Endothelial cell of umbilical vein (primary cell): ENCODE data around the gene DDX59. TPM values are rescaled to one million over a fixed set of nuclear protein-coding genes. Genes with fewer than 3 reads are reported as not detected.

Experiments used
- BruUV-seq: library from RNA; stranded (reverse); fragments of 400-500 nt; replicated peaks from 2 replicates; lab custom pipeline; 2021; lab: Mats Ljungman, UMichigan
- CTCF ChIA-PET: fragments of 300-600, 350-600 bp; sonication (Branson Sonifier 250); formaldehyde crosslinking; loops from one replicate; lab custom pipeline; 2021; ENCODE audit warnings: antibody characterized with exemption, inconsistent platforms; lab: Charles Lee
- POLR2A ChIA-PET: fragments of 300-600, 350-600 bp; sonication (Branson Sonifier 250); formaldehyde crosslinking; loops from one replicate; lab custom pipeline; 2021; ENCODE audit warnings: antibody characterized with exemption, inconsistent platforms; lab: Charles Lee
- DNase-seq: peaks from one replicate; pipeline ENCODE4 v3.0.0-alpha.2; 2011; ENCODE audit warnings: low read depth, low spot score
- FAIRE-seq: peaks from 2 replicates; lab custom pipeline; 2011; peaks lifted over from hg19 to GRCh38; lab: Jason Lieb, UNC
- H2AFZ ChIP-seq: 2 replicates; pipeline ENCODE4 v1.6.0; 2012; ENCODE audit warnings: low read depth, low read length, control low read depth, inconsistent platforms
- H3K27ac ChIP-seq: 2 replicates; pipeline ENCODE4 v1.5.1; 2011; ENCODE audit warnings: low read depth, mild to moderate bottlenecking, control low read depth, low read length, moderate library complexity; ENCODE audit not compliant: insufficient read depth
- H3K27me3 ChIP-seq, 2 experiments: 2 replicates each; pipeline versions ENCODE4 v1.6.0 to v1.6.1; 2011; ENCODE audit warnings: low read length in 2 of 2, mixed read lengths in 1 of 2; ENCODE audit not compliant: control insufficient read depth in 2 of 2, insufficient read depth in 2 of 2
- H3K36me3 ChIP-seq, 2 experiments: 2 replicates in 1 of 2; 3 replicates in 1 of 2; pipeline ENCODE4 v1.5.1; 2011; ENCODE audit warnings: low read length in 2 of 2, mild to moderate bottlenecking in 1 of 2, moderate library complexity in 1 of 2; ENCODE audit not compliant: control insufficient read depth in 2 of 2, insufficient read depth in 2 of 2; ENCODE audit errors: extremely low read depth in 1 of 2
- H3K4me1 ChIP-seq: 3 replicates; pipeline ENCODE4 v1.5.1; 2011; ENCODE audit warnings: mild to moderate bottlenecking, low read length; ENCODE audit not compliant: control insufficient read depth, insufficient read depth; ENCODE audit errors: extremely low read depth
- H3K4me2 ChIP-seq: 2 replicates; pipeline ENCODE4 v1.6.1; 2011; ENCODE audit warnings: low read length, control low read depth, mixed read lengths; ENCODE audit not compliant: insufficient read depth
- H3K4me3 ChIP-seq, 3 experiments: fragments of 200-600 bp in 1 of 3; sonication (generic), shearing (Covaris generic) in 1 of 3; replicated peaks in 1 of 3; 2 replicates each; pipeline ENCODE4 v1.5.1; 2011 to 2016; ENCODE audit warnings: control low read depth in 3 of 3, low read length in 3 of 3, mild to moderate bottlenecking in 2 of 3, inconsistent platforms in 1 of 3, low read depth in 1 of 3, moderate library complexity in 1 of 3; ENCODE audit not compliant: insufficient read depth in 1 of 3
- H3K79me2 ChIP-seq: 2 replicates; pipeline ENCODE4 v1.6.0; 2012; ENCODE audit warnings: low read length, inconsistent platforms; ENCODE audit not compliant: control insufficient read depth, insufficient read depth
- H3K9ac ChIP-seq: replicated peaks from 2 replicates; pipeline ENCODE3; 2011; ENCODE audit warnings: low read length, control low read depth; ENCODE audit not compliant: insufficient read depth; ENCODE audit errors: extremely low read depth
- H3K9me1 ChIP-seq: replicated peaks from 3 replicates; pipeline ENCODE4 v1.6.0; 2011; ENCODE audit warnings: mild to moderate bottlenecking, low read length; ENCODE audit not compliant: control insufficient read depth, insufficient read depth; ENCODE audit errors: extremely low read depth
- H3K9me3 ChIP-seq: replicated peaks from 2 replicates; pipeline ENCODE4 v1.5.1; 2012; ENCODE audit warnings: low read length, inconsistent platforms; ENCODE audit not compliant: control insufficient read depth, insufficient read depth
- H4K20me1 ChIP-seq: replicated peaks from 2 replicates; pipeline ENCODE3; 2011; ENCODE audit warnings: mild to moderate bottlenecking, low read length; ENCODE audit not compliant: control insufficient read depth, insufficient read depth; ENCODE audit errors: extremely low read depth
- CTCF ChIP-seq, 2 donors: IDR thresholded peaks; 1 replicate in 1 of 2; 2 replicates in 1 of 2; pipeline ENCODE4 v1.5.1; 2011; ENCODE audit warnings: low read length in 2 of 2, mild to moderate bottlenecking in 2 of 2, moderate library complexity in 2 of 2, control low read depth in 1 of 2, inconsistent platforms in 1 of 2, low read depth in 1 of 2; ENCODE audit not compliant: insufficient read depth in 1 of 2; ENCODE audit errors: extremely low read depth in 1 of 2
- EZH2 ChIP-seq: IDR thresholded peaks from 2 replicates; pipeline ENCODE4 v1.6.1; 2012; ENCODE audit warnings: borderline replicate concordance, low read depth, mild to moderate bottlenecking, moderate library complexity, low read length, inconsistent platforms; ENCODE audit not compliant: severe bottlenecking
- FOS ChIP-seq: IDR thresholded peaks from 2 replicates; pipeline ENCODE4 v1.6.1; 2011; ENCODE audit warnings: mild to moderate bottlenecking, low read length, moderate library complexity, borderline replicate concordance; ENCODE audit not compliant: insufficient read depth
- GATA2 ChIP-seq: IDR thresholded peaks from 2 replicates; pipeline ENCODE4 v1.7.0; 2011; ENCODE audit warnings: low read depth, mild to moderate bottlenecking, moderate library complexity, mixed read lengths, low read length; ENCODE audit not compliant: insufficient read length, insufficient read depth
- JUN ChIP-seq: IDR thresholded peaks from 2 replicates; pipeline ENCODE4 v1.6.1; 2011; ENCODE audit warnings: borderline replicate concordance, low read depth; ENCODE audit not compliant: insufficient read length, insufficient read depth
- MYC ChIP-seq: IDR thresholded peaks from one replicate; pipeline ENCODE4 v1.6.1; 2011; ENCODE audit warnings: mild to moderate bottlenecking, low read depth, low read length
- POLR2A ChIP-seq: IDR thresholded peaks from 2 replicates; pipeline ENCODE4 v1.6.1; 2012; ENCODE audit warnings: low read depth, mild to moderate bottlenecking, control low read depth, low read length
- POLR2AphosphoS5 ChIP-seq: IDR thresholded peaks from 2 replicates; pipeline ENCODE4 v1.6.1; 2012; ENCODE audit warnings: low read depth, mild to moderate bottlenecking, control low read depth, low read length, moderate library complexity; ENCODE audit not compliant: insufficient read depth
- dilution Hi-C: fragments of 300-500 bp; cut with MboI; formaldehyde crosslinking; loops from one replicate; pipeline ENCODE4 v1.15.0; 2019; ENCODE audit warnings: low sequenced_read_pairs; ENCODE audit not compliant: extremely low pct_ligation_motif_present
- intact Hi-C: fragments of 100-400 bp; cut with micrococcal nuclease; formaldehyde crosslinking; loops from one replicate; pipeline ENCODE4 v1.10.0; 2022
- polyA plus RNA-seq, 4 experiments: library from polyadenylated mRNA; depleted of rRNA in 3 of 4; stranded (reverse) in 3 of 4; unstranded in 1 of 4; fragments of >200 nt; gene quantifications; 2 replicates each; pipeline versions ENCODE4 v1.2.1 to v1.2.3, GENCODE V29; 2011 to 2012; ENCODE audit warnings: missing spikeins in 1 of 4
- total RNA-seq: library from RNA; stranded (reverse); gene quantifications from 2 replicates; pipeline ENCODE4 v1.2.3, GENCODE V29; 2021
- TF ChIP-seq, protein P1 (sequence below): IDR thresholded peaks from 2 replicates; pipeline ENCODE4 v1.6.1; 2011; ENCODE audit not compliant: insufficient read depth, insufficient read length

DDX59 gene
- total and polyA plus RNA-seq, 2 donors (not counting 3 experiments of a cell fraction or from before 2014, with no cell fraction given): 8.1 to 17.7 TPM

- Histone ChIP-seq H3K4me1 (no peaks in the 10 kb centered on the region), H3K9ac (no peak overlapping the region), H4K20me1 (no peaks in the 10 kb centered on the region), H2AFZ (no peak overlapping the region), H3K4me2 (no peak overlapping the region), H3K4me3 (no peak overlapping the region), H3K27ac (no peak overlapping the region), H3K79me2 (no peaks in the 10 kb centered on the region), H3K9me3 (no peaks in the 10 kb centered on the region), H3K27me3 (no peaks in the 10 kb centered on the region), H3K36me3 (no peaks in the 10 kb centered on the region), H3K9me1 (no peaks in the 10 kb centered on the region)
- no TSS peak for BruUV-seq
- TF ChIP-seq POLR2A: no peak
- no peak for TF ChIP-seq FOS
- no peak for TF ChIP-seq CTCF (IDR thresholded peaks at IDR 0.05; ENCODE audit: extremely low read depth in 1 of 2, insufficient read depth in 1 of 2, low read depth in 1 of 2, low read length in 2 of 2)
- no peak for TF ChIP-seq JUN
- TF ChIP-seq POLR2AphosphoS5: no peak
- TF ChIP-seq GATA2: no peak
- no peak for TF ChIP-seq MYC
- TF ChIP-seq, protein P1, sequence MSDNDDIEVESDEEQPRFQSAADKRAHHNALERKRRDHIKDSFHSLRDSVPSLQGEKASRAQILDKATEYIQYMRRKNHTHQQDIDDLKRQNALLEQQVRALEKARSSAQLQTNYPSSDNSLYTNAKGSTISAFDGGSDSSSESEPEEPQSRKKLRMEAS: no peak
- no peak for TF ChIP-seq EZH2
- intact Hi-C loops: no loop called here
- dilution Hi-C loops: no loop called here
- no peak for DNase-seq
- ChIA-PET POLR2A (no interaction called here), CTCF (no interaction called here)
- peak; percentile 43 for FAIRE-seq
Measured at GRCh38 chr1:200686620-200687019, 16.9 kb upstream of the DDX59 start.
